ENCODE measurements around the gene LRRK1.

LRRK1 gene

DNA sequence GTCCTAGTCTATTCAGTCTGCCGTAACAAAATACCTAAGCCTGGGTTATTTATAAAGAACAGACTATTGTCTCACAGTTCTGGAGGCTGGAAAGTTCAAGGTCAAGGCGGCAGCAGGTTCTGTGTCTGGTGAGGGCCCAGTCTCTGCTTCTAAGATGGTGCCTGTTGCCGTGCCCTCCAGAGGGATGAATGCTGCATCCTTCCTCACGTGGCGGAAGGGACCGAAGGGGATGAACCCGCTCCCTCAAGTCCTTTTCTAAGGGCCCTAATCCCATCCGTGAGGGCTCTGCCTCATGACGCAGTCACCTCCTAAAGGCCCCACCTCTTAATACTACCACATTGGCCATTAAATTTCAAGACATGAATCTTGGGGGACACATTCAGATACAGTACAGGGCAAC is 199.0 kb downstream of the LRRK1 start:
- DNase-seq: no peak

DNA sequence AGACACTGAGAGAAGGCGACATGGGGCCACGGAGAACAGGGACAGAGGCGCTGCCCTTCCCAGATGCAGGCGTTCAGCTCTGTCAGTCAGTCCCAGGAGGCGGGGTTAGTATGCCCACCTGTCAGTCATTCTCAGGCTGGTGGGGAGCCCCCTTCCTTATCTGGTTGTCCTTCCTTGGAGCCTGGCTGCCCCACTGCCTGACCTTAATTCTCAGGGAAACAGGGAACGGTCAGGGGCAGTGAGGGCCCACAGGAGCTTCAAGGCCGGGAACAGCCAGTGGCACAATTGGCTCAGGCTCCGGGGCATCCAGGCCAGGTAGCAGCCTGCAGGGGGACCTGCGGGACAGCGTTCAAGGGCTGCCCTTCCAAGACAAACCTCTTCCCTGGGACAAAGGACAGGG is 199.5 kb downstream of the LRRK1 start:
- no peak for DNase-seq

GRCh38 chr15:101119181-101119580 is 200.0 kb downstream of the LRRK1 start:
- DNase-seq: no peak

Measured in GF-D8 (cell line).